T-helper 2 cell treated with Interferon-gamma antibody and Interleukin-4, amounts not matched to agents 100 ng/mL and 5 ng/mL, for 36 hours (primary cell): ENCODE measurements around the gene LMAN1L. TPM values are rescaled to one million over a fixed set of nuclear protein-coding genes. Genes with fewer than 3 reads are reported as not detected.

Experiments used
- intact Hi-C: fragments of 100-400 bp; cut with micrococcal nuclease; formaldehyde crosslinking; loops from one replicate; pipeline ENCODE4 v1.15.1; 2023
- total RNA-seq: library from RNA; stranded (reverse); gene quantifications from 2 replicates; pipeline ENCODE4 v1.2.3, GENCODE V29; 2022

LMAN1L gene
- total RNA-seq, 1 donor from 2014 or later = 0.93 TPM

DNA sequence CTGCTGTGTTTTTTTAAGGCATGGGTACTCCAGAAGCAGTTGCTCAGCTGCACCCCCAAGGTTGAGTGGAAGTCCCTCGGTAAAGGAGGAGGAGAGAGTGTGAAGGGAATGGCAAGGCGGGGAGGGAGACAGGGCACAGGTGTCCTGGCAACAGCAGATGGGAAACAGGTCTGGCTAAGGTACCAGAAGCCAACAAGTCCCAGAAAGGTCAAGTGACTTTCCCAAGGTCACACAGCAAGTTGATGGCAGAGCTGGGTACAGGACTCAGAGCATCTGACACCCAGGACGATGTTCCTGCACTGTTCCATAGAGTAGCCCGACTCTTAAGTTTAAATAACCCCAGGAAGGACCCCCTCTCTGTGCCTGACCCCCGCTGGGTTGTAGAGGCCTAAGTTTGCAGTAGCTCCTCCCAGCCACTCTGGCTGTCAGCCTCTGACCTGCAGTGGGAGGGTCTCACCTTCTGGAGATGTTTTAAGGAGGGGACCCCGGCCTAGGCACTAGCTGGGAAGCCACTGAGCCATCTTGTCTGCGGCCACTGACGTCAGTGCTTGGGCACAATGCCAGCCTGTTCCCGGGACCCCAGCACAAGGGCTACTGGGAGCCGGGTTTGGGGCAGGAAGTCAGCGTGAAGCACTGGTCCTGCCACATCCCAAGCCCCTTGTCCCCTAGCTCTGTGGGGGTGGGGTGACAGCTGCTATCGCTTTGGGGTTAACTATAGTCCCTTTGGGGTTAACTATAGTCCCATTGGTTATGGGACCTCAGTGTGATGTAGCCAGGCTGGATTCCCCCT is 20.2 kb upstream of the LMAN1L start:
- intact Hi-C loops = loop anchor here (2.0 kb wide), 1 partner anchor 22 kb away; no protein-coding TSS in a partner anchor

DNA sequence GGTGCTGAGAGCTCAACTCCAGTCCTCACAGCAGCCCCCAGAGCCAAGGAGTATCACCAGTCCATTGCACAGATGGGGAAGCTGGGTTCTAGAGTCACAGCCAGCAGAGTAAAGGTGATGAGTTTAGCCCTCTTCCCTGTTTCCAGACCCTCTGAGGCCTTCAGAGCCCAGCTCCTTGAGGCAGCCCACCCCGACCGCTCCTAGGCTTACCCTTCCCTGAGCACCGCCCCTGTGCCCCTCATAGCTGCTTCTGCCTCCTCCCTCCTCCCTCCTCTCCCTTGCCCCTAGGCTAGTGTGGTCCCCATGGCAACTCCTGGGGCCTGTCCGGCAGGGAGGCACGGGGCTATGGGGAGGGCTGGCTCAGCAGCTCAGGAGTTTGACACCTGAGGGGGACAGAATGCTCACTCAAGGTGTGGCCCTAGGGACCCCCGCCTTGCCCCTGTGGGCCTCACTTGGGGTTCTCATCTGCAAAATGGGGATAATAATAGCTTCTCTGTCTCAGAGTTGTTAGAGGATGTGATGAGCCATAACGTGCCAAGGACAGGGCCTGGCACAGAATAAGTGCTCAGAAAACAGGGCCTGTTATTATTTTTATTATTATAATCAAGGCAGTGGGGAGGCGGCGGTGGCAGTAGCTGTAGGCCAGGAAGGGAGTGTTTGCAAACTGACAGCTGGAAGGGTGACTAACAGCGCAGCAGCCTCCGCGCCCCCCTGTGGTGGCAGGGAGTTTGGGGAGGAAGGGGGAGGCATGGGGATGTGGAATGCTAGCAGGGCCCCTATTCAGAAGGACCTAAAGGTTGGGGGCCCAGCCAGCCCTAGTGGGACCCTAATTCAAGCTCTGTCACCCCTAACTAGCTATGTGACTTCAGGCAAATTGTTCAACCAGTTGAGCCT is 19.3 kb upstream of the LMAN1L start:
- intact Hi-C loops = loop anchor here (2.0 kb wide), 1 partner anchor 23 kb away; no protein-coding TSS in a partner anchor

DNA sequence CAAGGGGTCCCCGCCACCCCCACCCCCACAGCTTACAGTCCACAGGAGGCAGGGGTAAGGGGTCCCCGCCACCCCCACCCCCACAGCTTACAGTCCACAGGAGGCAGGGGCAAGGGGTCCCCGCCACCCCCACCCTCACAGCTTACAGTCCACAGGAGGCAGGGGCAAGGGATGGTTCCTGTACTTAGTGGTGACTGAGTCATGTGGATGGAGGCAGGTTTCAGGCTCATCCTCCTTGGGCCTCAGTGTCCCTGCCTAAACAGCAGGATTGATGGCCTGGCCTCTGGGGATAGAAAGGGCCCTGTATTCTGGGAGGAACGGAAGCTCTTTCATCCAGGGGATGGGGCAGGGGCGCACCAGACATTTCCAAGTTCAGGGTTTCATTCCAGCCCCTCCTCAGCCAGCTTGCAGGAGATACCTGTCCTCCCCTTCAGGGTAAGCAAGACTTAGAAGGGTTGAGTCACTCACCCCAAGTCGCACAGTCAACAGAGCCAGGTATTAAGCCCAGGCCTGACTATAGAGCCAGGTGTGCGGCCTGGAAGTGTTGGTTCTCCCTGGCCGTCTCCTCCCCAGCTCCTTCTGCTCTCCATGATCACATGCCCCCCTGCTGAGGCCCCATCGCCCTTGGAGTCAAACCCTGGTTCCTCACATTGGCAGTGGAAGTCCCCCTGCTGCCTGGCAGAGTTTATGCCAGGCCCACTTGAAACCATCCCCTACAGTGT is 18.2 kb upstream of the LMAN1L start:
- intact Hi-C loops = no loop called here

DNA sequence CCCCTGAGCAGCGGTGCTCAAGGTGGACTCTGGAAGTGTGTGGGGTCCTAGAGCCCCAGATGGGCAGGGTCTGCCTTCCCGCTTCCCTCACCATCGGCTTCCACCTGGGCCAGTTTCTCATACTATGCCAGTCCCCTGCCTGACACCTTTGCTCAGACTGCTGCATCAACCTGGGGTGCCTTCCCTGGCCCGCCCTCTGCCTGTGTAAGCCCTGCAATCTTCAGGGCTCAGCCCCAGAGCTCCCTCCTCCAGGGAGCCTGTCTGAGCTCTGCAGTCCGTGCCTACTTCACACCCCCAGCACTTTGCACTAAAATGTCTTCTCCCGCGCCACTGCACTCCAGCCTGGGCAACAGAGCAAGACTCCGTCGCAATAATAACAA is 17.7 kb upstream of the LMAN1L start:
- intact Hi-C loops = no loop called here

DNA sequence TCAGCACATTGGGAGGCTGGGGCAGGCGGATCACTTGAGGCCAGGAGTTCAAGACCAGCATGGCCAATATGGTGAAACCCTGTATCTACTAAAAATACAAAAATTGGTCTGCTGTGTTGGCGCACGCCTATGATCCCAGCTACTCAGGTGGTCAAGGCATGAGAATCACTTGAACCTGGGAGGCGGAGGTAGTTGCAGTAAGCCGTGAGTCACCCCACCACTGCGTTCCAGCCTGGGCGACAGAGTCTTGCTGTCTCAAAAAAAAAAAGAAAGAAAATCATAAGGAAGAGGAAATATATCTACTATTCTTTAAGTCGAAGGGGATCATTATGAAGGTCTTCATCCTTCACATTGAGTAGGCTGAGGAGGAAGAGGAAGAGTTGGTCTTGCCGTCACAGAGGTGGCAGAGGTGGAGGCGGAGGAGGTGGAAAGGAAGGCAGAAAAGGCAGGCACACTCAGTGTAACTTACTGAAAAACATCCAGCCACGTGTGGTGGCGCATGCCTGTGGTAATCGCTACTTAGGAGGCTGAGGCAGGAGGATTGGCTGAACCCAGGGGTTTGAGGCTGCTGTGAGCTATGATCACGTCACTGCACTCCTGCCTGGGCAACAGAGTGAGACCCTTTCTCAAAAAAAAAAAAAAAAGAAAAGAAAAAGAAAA is 16.5 kb upstream of the LMAN1L start:
- intact Hi-C loops = no loop called here

DNA sequence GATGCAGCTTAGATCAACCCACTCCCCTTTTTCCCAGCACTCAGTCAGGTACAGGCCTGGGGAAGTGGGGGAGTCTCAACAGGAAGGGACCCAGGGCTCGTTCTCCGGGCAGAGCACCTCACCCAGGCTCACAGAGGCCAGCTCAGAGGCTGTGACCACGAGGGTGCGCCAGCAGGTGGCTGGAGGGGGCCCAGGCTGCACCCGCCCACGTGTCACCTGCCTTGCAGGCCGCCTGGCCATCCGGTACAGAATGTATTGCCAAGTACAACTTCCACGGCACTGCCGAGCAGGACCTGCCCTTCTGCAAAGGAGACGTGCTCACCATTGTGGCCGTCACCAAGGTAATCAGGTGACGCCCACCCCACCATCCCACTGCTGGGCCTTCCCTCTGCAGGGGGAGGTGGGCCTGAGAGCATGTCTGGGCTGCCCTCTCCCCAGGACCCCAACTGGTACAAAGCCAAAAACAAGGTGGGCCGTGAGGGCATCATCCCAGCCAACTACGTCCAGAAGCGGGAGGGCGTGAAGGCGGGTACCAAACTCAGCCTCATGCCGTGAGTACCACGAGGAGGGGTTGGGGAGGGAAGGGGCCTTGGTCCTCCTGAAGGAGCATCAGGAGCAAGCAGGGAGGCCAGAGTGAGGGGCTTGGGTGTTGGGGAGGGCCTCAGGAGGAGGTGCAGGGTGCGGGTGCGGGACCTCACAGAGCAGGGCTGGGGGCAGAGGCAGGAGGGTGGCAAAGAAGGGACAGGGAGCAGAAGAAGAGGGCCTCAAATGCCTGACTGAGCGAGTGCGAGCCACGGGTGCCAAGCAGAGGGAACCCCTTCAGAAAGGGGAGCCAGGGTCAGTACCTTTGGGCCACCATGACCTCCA is 14.0 kb upstream of the LMAN1L start:
- intact Hi-C loops = no loop called here

DNA sequence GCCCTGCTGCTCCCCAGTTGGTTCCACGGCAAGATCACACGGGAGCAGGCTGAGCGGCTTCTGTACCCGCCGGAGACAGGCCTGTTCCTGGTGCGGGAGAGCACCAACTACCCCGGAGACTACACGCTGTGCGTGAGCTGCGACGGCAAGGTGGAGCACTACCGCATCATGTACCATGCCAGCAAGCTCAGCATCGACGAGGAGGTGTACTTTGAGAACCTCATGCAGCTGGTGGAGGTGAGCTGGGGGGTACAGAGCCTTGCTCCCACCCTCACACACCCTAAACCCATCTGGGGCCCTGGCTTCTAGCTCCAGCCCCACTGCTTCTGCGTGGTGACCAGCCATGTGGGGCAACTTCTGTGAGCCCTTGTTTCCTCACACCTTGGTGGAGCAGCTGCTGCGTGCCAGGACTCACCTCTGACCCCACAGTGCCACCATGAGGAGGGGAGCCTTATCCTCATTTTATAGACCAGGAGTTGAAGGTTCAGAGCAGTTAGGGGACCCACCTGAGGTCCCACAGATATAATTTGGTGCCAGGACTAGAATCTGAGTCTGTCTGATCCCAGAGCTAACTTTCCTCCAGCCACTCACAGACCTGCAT is 13.3 kb upstream of the LMAN1L start:
- intact Hi-C loops = no loop called here

DNA sequence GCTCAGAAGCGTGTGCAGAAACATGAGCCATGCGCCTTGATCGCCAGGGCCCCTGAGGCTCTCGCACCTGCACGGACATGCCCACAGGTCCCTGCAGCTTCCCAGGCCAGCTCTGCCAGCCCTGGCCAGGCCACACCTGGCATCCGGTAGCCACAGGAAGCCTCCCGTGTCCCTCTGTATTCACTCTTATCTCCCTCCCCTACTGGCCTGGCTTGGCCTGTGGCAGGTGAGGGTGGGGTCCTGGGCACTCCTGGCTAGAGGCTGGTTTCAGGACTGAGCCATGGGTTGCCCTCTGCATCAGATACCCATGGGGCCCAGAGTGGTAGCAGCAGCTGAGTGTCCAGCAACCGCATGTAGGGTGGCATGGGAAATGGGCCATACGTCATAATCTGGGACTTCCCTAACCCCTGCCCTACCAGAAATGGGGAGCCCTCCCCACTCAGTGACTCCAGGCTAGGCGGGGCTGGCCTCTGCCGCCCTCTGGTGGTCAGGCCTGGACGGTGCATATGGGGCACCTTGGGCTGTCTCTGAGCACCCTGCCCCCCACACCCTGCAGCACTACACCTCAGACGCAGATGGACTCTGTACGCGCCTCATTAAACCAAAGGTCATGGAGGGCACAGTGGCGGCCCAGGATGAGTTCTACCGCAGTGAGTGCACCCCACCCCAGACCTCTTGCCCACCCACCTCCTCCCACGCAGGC is 12.6 kb upstream of the LMAN1L start:
- intact Hi-C loops = loop anchor here (1.0 kb wide), 3 partner anchors 20 to 165 kb away; no protein-coding TSS in a partner anchor

DNA sequence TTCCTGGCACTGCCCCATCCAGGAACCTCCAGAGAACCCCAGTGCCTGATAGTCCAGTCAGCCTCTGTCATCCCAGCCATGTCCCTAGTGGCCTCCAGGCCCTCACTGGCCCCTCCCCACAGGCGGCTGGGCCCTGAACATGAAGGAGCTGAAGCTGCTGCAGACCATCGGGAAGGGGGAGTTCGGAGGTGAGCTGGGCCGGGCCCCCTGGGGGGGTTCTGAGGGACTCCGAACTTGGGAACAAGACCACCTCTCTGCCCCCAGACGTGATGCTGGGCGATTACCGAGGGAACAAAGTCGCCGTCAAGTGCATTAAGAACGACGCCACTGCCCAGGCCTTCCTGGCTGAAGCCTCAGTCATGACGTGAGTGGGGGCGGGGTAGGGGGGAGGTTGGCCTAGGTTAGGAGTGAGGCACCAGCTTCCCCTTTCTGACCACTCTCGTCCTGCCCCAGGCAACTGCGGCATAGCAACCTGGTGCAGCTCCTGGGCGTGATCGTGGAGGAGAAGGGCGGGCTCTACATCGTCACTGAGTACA is 12.0 kb upstream of the LMAN1L start:
- intact Hi-C loops = loop anchor here (1.0 kb wide), 3 partner anchors 20 to 165 kb away; no protein-coding TSS in a partner anchor

DNA sequence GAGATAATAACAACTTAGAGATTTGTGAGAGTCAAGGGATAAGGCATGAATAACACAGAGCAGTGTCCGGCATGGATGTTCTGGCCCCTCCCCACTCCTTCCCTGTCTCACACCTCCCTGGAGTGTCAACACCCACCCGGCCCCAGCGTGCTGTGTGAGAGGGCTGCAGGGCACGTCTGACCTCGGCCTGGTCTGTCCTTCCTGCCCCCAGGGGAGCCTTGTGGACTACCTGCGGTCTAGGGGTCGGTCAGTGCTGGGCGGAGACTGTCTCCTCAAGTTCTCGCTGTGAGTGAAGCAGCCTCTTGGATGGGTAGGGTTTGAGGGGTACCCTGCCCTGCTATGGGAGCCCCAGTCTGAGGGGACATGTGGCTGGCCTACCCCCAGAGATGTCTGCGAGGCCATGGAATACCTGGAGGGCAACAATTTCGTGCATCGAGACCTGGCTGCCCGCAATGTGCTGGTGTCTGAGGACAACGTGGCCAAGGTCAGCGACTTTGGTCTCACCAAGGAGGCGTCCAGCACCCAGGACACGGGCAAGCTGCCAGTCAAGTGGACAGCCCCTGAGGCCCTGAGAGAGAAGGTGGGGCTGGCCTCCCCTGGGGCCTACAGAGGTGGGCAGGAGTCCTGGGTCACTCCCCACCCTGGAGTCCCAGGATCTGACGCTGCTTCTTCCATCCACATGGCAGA is 11.2 kb upstream of the LMAN1L start:
- intact Hi-C loops = no loop called here

DNA sequence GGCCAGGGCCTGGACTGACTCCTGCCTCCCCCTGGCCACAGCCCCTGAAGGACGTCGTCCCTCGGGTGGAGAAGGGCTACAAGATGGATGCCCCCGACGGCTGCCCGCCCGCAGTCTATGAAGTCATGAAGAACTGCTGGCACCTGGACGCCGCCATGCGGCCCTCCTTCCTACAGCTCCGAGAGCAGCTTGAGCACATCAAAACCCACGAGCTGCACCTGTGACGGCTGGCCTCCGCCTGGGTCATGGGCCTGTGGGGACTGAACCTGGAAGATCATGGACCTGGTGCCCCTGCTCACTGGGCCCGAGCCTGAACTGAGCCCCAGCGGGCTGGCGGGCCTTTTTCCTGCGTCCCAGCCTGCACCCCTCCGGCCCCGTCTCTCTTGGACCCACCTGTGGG is 10.3 kb upstream of the LMAN1L start:
- intact Hi-C loops = no loop called here

DNA sequence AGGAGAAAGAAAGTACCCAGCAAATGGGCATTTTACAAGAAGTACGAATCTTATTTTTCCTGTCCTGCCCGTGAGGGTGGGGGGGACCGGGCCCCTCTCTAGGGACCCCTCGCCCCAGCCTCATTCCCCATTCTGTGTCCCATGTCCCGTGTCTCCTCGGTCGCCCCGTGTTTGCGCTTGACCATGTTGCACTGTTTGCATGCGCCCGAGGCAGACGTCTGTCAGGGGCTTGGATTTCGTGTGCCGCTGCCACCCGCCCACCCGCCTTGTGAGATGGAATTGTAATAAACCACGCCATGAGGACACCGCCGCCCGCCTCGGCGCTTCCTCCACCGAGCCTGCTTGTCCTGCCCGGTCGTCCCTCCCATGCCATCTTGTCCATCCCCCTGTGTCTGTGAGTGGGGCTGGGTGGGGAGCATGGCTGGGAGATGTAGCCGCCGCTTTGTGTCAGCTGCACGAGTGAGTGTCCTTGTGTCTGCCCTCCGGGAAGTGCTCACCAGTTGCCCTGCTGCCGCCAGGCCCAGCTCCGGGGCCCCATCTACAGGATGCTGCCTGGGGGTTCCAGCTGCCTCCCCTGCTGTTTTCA is 9.7 kb upstream of the LMAN1L start:
- intact Hi-C loops = no loop called here

DNA sequence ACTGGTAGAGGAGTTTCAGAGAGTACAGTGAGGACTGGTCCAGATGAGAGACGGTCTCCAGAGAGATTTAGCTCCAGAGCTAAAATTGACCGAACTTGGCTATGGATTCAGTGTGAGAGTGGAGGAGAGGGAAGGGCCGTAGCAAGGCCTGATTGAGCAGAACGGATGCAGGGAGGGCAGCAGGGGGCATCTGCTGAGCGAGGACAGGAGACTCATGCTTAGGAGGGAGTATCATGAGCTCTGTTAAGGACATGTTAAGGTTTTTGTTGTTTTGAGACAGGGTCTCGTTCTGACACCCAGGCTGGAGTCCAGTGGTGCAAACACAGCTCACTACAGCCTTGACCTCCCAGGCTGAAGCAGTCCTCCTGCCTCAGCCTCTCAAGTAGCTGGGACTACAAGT is 7.7 kb upstream of the LMAN1L start:
- intact Hi-C loops = no loop called here

DNA sequence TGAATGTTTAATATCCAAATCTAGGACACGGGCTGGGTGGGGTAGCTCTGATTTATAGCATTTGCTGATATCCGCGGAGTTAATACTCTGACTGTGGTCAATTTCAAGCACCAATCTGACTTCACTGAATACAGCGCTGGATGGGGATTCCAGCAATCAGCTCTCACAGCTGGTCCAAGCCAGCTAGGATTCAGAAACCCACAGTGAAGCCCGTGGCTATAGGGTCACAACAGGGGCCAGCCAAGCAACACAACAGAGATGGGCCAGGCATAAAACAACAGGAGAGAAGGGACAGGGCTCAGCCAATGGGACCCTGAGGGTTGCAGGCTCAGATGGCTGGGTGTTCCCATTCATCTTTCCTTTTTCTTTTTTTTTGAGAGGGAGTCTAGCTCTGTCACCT is 5.4 kb upstream of the LMAN1L start:
- intact Hi-C loops = no loop called here

DNA sequence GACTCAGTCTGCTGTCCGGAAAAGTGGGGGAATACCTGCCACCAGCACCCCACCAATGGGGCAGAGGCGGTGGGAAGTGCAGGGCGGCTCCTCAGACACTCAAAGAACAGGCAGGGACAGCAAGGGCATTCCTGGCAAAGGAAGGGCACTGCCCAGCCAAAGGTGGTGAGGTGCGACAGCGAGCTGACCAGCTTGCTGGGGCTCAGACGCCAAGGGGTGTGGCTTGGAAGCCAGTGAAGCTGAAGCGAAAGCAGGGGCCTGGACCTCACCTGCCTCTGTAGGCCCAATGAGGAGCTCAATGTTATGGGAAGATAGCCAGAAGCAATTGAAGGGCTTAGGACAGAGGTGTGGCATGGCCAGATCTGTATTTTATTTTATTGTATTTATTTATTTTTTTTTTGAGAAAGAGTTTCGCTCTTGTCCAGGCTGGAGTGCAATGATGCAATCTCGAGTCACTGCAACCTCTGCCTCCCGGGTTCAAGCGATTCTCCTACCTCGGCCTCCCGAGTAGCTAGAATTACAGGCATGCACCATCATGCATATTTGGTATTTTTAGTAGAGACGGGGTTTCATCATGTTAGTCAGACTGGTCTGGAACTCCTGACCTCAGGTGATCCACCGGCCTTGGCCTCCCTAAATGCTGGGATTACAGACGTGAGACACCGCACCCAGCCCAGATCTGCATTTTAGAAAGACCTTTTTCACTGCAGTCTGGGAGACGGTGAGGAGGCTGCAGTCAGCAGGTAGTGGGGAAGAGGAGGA is 4.4 kb upstream of the LMAN1L start:
- intact Hi-C loops = no loop called here

DNA sequence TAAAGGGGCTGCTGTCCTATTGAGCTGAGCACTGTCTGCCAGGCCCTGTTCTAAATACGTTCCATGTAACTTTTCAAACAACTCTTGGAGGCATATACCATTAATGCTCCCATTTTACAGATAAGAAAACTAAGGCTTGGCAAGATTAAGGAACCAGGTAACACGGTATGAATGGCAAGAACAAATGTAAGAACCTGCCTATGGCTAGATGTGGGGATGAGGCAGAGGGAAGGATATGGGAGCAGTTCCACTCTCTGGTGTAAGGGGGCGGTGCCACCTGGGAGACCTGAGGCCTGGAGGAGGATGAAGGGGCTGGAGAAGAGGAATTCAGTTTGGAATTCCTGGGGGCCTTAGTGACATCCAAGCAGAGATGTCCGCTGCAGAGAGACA is 3.8 kb upstream of the LMAN1L start:
- intact Hi-C loops = no loop called here

DNA sequence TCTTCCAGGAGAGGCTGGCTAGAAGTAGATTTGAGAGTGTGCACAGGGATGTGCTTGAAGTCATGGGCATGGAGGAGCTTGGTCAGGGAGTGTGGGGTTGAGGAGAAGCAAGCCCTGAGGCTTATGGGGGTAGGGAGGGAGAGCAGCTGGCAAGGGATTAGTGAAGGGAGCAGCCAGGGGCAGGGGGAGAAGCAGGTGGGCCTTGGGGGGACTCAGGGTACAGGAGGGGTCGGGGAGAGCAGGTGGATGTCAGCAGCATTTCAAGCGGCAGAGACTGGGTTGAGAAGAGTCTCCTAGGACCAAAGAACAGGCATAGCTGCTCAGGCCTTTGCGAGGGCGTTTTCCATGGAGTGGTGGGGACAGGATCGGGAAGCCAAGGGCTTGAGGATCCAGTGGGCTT is 3.4 kb upstream of the LMAN1L start:
- intact Hi-C loops = no loop called here
